ENCODE measurements around the gene DLK1.

DLK1 gene

DNA sequence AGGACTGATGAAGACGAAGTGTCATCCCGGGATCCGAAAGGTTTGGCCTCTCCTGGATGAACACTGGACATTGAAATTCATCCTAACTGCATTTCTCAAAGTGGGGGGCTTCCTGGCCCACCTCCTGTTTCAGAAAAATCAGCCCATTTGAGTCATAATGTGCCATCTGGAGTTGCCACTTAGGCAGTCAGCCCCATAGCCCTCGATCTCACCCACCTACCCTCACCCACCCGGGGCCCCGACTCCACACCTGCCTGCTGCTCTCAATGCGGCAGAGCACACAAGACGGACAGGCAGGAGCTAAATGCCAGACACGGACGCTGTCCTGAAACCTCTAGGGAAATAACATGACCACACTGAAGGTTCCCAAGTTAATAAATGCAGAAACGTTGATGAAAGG is 12.6 kb downstream of the DLK1 start:
- POLR2A ChIA-PET (ENCODE audit: low non-redundant PET) = no interaction called here
- TF ChIP-seq, protein P1, sequence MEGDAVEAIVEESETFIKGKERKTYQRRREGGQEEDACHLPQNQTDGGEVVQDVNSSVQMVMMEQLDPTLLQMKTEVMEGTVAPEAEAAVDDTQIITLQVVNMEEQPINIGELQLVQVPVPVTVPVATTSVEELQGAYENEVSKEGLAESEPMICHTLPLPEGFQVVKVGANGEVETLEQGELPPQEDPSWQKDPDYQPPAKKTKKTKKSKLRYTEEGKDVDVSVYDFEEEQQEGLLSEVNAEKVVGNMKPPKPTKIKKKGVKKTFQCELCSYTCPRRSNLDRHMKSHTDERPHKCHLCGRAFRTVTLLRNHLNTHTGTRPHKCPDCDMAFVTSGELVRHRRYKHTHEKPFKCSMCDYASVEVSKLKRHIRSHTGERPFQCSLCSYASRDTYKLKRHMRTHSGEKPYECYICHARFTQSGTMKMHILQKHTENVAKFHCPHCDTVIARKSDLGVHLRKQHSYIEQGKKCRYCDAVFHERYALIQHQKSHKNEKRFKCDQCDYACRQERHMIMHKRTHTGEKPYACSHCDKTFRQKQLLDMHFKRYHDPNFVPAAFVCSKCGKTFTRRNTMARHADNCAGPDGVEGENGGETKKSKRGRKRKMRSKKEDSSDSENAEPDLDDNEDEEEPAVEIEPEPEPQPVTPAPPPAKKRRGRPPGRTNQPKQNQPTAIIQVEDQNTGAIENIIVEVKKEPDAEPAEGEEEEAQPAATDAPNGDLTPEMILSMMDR (conservative IDR thresholded peaks at IDR 0.05; ENCODE audit: low read depth) = no peak
- CTCF ChIA-PET = no interaction called here
- no peak for DNase-seq (ENCODE audit: low spot score)
- no peak overlapping the region for H3K27ac ChIP-seq

DNA sequence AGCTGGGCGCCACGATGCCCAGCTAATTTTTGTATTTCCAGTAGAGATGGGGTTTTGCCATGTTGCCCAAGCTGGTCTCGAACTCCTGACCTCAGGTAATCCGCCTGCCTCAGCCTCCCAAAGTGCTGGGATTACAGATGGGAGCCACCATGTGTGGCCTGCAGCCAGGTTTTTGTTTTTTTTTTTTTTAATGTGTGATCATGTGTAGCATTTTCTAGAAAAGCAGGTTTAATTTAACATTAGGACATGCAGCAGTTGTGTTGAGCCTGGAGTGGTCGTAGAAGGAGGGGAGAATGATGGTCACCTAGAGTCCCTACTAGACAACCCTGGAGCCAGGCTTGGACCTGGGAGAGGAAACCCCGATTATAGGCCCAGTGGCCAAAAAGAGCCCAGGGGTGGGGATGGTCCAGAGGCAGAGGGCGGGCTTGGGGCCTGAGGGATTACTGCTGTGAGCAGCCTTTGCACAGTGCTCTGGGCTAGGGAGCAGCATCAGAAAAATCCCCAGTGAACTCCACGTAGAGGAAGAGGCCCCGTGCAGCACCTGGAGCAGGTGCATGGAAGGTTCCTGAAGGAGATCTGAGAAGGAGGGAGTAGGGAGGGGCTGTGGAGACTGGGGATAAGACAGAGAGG is 13.6 kb downstream of the DLK1 start:
- H3K27ac ChIP-seq = no peak overlapping the region
- TF ChIP-seq, protein P1 (conservative IDR thresholded peaks at IDR 0.05; ENCODE audit: low read depth) = no peak
- ChIA-PET CTCF (no interaction called here), POLR2A (ENCODE audit: low non-redundant PET) (no interaction called here)
- DNase-seq (ENCODE audit: low spot score) = no peak

DNA sequence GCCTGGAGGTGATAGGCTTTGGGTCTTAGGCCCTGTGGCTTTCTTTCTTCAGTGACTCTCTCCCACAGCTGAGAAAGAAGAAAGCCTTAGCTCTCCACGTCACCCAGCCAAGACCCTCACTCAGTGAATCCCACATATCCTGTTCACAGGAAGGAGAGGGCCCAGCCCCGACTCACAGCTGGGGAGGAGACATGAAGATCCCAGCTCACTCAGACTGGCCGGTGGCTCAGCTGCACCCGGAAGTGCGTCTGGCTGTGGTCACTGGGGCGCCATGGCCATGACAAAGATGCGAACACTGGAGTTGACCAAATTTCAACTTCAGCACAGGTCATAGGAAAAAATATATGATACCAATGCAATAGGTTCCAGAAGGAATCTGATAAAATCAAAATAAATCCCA is 14.2 kb downstream of the DLK1 start:
- CTCF ChIA-PET = no interaction called here
- no peak overlapping the region for H3K27ac ChIP-seq
- no peak for DNase-seq (ENCODE audit: low spot score)
- POLR2A ChIA-PET (ENCODE audit: low non-redundant PET) = no interaction called here
- TF ChIP-seq, protein P1 (conservative IDR thresholded peaks at IDR 0.05; ENCODE audit: low read depth) = no peak

DNA sequence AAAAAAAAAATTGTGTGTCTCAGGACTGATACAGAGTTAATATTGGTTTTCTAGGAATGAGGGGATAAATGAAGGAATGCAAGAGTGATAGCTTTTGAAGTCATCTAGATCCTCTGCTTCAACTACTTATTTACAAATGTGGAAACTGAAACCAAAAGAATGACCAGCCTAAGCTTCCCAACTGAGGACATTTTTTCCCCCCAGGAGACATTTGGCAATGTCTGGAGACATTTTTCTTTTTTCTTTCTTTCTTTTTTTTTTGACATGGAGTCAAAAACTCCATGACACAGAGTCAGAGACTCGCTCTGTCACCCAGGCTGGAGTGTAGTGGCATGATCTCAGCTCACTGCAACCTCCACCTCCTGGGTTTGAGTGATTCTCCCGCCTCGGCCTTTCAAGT is 15.3 kb downstream of the DLK1 start:
- TF ChIP-seq, protein P1 (conservative IDR thresholded peaks at IDR 0.05; ENCODE audit: low read depth) = no peak
- H3K27ac ChIP-seq = no peak overlapping the region
- POLR2A ChIA-PET (ENCODE audit: low non-redundant PET) = no interaction called here
- DNase-seq (ENCODE audit: low spot score) = no peak
- CTCF ChIA-PET = interaction anchor here (0.6 kb wide), 2 partner anchors 88 to 738 kb away, joined by 4 to 5 read pairs; no protein-coding TSS in a partner anchor

DNA sequence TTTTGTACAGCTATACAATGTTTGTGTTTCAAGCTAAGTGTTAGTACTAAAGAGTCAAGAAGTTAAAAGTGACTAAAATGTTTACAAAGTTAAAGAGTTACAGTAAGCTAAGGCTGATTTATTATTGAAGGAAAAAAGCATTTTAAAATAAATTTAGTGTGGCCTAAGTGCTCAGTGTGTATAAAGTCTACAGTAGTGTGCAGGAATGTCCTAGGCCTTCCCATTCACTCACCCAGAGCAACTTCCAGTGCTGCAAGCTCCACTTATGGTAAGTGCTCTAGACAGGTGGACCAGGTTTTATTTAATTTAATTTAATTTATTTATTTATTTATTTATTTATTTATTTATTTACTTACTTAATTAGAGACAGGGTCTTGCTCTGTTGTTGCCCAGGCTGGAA is 19.6 kb downstream of the DLK1 start:
- H3K27ac ChIP-seq = peak overlapping the region; percentile 92
- ChIA-PET CTCF (interaction anchor here (0.7 kb wide), 1 partner anchor 445 kb away, joined by 4 read pairs; no protein-coding TSS in a partner anchor), POLR2A (ENCODE audit: low non-redundant PET) (no interaction called here)
- DNase-seq (ENCODE audit: low spot score) = no peak
- TF ChIP-seq, protein P1 (conservative IDR thresholded peaks at IDR 0.05; ENCODE audit: low read depth) = no peak

DNA sequence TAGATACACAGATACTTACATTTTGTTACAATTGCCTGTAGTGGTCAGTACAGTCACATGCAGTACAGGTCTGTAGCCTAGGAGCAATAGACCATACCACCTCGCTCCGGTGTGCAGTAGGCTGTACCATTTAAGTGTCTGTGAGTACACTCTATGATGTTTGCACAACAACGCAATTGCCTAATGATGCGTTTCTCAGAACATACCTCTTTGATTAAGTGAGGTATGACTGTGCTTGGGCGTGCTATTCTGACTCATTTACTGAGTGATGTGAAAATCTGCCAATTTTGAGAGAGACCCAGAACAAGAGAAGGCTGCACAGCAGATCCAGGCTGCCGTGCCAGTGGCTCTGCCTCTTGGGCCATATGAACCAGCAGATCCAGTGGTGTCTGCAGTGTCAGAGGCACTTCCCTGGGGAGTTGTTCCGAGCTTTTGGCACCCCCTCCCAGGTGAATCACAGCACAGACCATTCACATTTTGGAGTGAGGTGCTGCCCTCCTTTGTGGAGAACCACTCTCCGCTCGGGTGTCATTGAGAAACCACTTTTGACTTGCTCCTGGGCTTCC is 20.4 kb downstream of the DLK1 start:
- TF ChIP-seq, protein P1 (conservative IDR thresholded peaks at IDR 0.05; ENCODE audit: low read depth) = no peak; the same call in 1 of the 2 replicates
- POLR2A ChIA-PET (ENCODE audit: low non-redundant PET) = interaction anchor here (0.7 kb wide), 1 partner anchor 16 kb away, joined by 8 read pairs; no protein-coding TSS in a partner anchor
- DNase-seq (ENCODE audit: low spot score) = peak; percentile 86
- H3K27ac ChIP-seq = peak overlapping the region; percentile 92
- CTCF ChIA-PET = no interaction called here

Measured in RWPE1 (cell line).